HUES48 (cell line): ENCODE measurements around the gene FMO5.
A peak's percentile ranks its signal among the peaks of the same experiment; 100 is the strongest.
"Not testable (repeated sequence)": the region's sequence is repeated elsewhere in the genome, so short reads cannot be mapped to it uniquely, and the experiment has no call there.

ENCODE experiments used
- H3K27ac ChIP-seq: one replicate; pipeline ENCODE4 v1.7.0; 2013; ENCODE audit warnings: low read depth, low read length, inconsistent platforms
- H3K27me3 ChIP-seq: 2 replicates; pipeline ENCODE4 v1.6.1; 2013; ENCODE audit warnings: mild to moderate bottlenecking, low read length; ENCODE audit not compliant: control insufficient read depth, insufficient read depth
- H3K36me3 ChIP-seq: 2 replicates; pipeline ENCODE4 v1.6.1; 2013; ENCODE audit warnings: low read length; ENCODE audit not compliant: control insufficient read depth, insufficient read depth
- H3K4me1 ChIP-seq: 2 replicates; pipeline ENCODE4 v1.6.1; 2013; ENCODE audit warnings: mild to moderate bottlenecking, low read length; ENCODE audit not compliant: control insufficient read depth, insufficient read depth
- H3K4me3 ChIP-seq: 2 replicates; pipeline ENCODE4 v1.5.1; 2013; ENCODE audit warnings: mild to moderate bottlenecking, low read depth, low read length
- H3K9ac ChIP-seq: 2 replicates; pipeline ENCODE4 v1.6.1; 2013; ENCODE audit warnings: mild to moderate bottlenecking, low read depth, low read length, moderate library complexity
- H3K9me3 ChIP-seq: 2 replicates; pipeline ENCODE4 v1.6.1; 2013; ENCODE audit warnings: low read length; ENCODE audit not compliant: control insufficient read depth, insufficient read depth

Gene FMO5

DNA sequence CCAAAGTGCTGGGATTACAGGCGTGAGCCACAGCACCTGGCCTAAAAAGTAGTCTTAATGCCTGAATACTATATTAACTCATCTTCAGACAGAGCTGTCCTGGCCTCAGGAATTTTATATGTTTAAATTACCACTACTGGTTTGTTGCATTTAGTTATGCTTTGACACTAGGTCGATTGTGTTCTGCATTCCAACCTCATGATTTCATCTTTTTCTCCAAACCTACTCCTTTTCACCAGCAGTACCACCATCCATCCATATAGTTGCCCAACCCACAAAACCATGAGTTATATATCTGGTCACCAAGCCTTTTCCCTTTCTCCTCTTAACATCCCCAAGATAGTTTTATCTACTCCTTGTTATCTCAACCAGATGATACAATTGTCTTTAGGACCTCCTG lies 22.6 kb downstream of the FMO5 start:
- no peak overlapping the region for H3K9ac ChIP-seq

GRCh38 chr1:147201786-147202185 lies 23.4 kb downstream of the FMO5 start:
- no peak overlapping the region for H3K4me3 ChIP-seq
- no peaks in the 10 kb centered on the region for H3K27me3 ChIP-seq
- no peaks in the 10 kb centered on the region for H3K4me1 ChIP-seq
- no peak overlapping the region for H3K27ac ChIP-seq
- no peaks in the 10 kb centered on the region for H3K9me3 ChIP-seq
- no peaks in the 10 kb centered on the region for H3K36me3 ChIP-seq
- H3K9ac ChIP-seq, result no peak overlapping the region

More for the DNA sequence above, 22.6 kb downstream of the FMO5 start:
- H3K9me3 ChIP-seq, result no peaks in the 10 kb centered on the region
- H3K4me1 ChIP-seq, result no peaks in the 10 kb centered on the region
- H3K4me3 ChIP-seq, result no peak overlapping the region
- H3K27me3 ChIP-seq, result no peaks in the 10 kb centered on the region
- H3K27ac ChIP-seq, result no peak overlapping the region
- H3K36me3 ChIP-seq, result no peaks in the 10 kb centered on the region

DNA sequence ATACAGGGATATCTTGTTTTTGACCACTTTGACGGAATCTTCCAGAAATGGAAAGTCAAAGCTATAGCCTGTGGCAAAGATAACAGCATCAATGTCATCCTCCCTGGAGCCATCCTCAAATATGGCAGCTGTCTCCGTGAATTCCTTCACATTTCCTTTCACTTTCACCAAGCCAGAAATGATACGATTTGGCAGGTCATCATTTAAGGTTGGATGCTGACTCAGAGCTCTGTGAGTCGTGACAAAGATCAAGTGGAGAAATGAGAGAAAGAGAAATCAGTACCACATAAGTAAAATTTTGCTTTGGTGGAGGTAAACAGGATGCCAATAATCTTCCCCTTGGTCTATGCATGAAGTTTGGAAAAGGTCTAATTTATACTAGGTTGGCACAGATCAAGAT lies 23.9 kb downstream of the FMO5 start:
- no peaks in the 10 kb centered on the region for H3K36me3 ChIP-seq
- H3K27me3 ChIP-seq, result no peaks in the 10 kb centered on the region
- no peaks in the 10 kb centered on the region for H3K4me1 ChIP-seq
- no peak overlapping the region for H3K4me3 ChIP-seq
- no peaks in the 10 kb centered on the region for H3K9me3 ChIP-seq
- no peak overlapping the region for H3K9ac ChIP-seq
- no peak overlapping the region for H3K27ac ChIP-seq

DNA sequence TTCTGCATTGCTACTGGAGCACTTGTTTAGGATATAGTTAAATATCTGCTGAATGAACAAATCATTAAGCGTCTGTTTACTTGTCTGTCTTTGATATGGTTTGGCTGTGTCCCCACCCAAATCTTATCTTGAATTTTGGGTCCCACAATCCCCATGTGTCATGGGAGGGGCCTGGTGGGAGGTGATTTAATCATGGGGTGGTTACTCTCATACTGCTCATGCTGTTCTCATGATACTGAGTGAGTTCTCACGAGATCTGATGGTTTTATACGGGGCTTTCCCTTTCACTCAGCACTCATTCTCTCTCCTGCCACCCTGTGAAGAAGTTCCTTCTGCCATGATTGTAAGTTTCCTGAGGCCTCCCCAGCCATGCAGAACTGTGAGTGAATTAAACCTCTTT lies 27.8 kb downstream of the FMO5 start:
- not testable (repeated sequence) for H3K9me3 ChIP-seq, H3K4me1 ChIP-seq, H3K4me3 ChIP-seq, H3K27ac ChIP-seq, H3K36me3 ChIP-seq, H3K27me3 ChIP-seq, H3K9ac ChIP-seq

- Histone ChIP-seq H3K27ac (no peak overlapping the region), H3K9me3 (no peaks in the 10 kb centered on the region), H3K4me3 (no peak overlapping the region), H3K9ac (no peak overlapping the region), H3K27me3 (no peaks in the 10 kb centered on the region), H3K4me1 (peaks cover 16% of the 10 kb centered on the region), H3K36me3 (no peaks in the 10 kb centered on the region)
Observed at GRCh38 chr1:147189514-147189913, 35.6 kb downstream of the FMO5 start.

GRCh38 chr1:147185432-147185831 lies 39.7 kb downstream of the FMO5 start:
- H3K9ac ChIP-seq, result no peak overlapping the region
- H3K4me1 ChIP-seq, result peaks cover 18% of the 10 kb centered on the region
- no peak overlapping the region for H3K4me3 ChIP-seq
- H3K27me3 ChIP-seq, result no peaks in the 10 kb centered on the region
- H3K27ac ChIP-seq, result no peak overlapping the region
- no peaks in the 10 kb centered on the region for H3K9me3 ChIP-seq
- H3K36me3 ChIP-seq, result no peaks in the 10 kb centered on the region

DNA sequence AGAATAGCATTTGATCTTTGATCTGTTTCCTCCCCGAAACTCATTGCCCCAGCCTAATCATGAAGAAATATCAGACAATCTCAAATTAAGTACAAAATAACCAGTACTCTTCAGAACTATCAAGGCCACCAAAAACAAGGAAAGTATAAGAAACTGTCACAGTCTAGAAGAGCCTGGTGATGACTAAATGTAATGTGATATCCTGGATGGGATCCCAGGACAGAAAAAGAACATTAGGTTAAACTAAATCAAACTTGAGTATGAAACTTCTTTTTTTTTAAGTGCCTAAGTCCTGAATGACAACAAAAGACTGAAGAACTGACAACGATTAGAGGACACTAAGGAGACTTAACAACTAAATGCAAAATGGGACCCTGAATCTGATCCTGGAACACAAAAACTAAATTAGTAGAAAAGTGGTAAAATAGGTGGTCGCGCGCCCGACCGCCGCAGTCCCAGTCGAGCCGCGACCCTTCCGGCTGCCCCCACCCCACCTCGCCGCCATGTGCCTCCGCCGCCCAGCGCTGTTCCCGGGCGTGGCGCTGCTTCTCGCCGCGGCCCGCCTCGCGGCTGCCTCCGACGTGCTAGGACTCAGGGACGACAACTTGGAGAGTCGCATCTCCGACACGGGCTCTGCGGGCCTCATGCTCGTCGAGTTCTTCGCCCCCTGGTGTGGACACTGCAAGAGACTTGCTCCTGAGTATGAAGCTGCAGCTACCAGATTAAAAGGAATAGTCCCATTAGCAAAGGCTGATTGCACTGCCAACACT lies 47.3 kb downstream of the FMO5 start:
- Histone ChIP-seq H3K9me3 (no peaks in the 10 kb centered on the region), H3K4me1 (peaks cover 8% of the 10 kb centered on the region), H3K36me3 (no peaks in the 10 kb centered on the region), H3K27ac (no peak overlapping the region), H3K9ac (no peak overlapping the region), H3K4me3 (no peak overlapping the region), H3K27me3 (no peaks in the 10 kb centered on the region)

DNA sequence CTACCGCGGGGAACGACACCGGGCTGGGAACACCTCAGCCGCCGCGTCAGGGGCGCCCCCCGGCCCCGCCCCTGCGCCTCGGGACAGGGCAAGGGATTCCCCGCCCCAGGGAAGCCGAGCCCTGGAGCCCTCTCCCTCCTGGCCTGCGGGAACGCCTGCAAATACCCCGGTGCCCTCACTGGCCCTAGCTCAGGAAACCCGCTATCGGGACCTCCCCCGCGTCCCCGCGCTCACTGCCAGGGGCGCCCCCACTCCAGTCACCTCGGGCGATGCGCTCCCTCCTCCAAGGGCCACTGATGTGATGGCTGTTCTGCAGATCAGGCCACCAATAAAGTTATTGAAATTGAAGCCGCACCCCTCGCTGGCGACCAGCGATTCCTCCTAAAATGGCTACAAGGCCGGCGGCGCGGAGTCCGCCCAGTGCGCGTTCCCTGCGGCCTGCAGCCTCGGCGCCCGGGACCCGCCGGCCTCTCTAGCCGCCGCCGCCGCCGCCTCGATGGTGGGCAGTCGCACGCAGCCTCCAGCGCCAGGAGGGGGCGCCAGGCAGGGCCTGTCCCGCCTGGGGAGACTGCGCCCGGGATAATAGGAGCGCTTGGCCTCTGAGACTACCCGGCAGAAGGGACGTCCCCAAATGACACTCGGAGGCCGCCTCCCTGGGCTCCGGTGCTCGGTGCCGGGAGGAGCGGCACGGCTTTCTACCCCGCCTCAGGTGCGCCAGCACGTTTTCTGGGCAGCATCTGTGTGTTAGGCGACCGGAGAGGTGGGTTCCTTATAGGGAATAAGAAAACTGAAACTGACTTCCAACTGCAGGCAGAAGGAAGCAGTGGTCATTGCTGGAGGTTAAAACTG lies 52.7 kb downstream of the FMO5 start, which contains the start of gene PRKAB2:
PRKAB2 (minus strand) TSS at position 303 of the 849 bp plus-strand sequence. CDS start 326 bp downstream, outside the sequence.
- Histone ChIP-seq H3K9me3 (no peaks in the 10 kb centered on the region), H3K27ac (peak within 1 kb of the TSS; percentile 87), H3K36me3 (peaks cover 4% of the 10 kb centered on the region), H3K9ac (peak within 1 kb of the TSS; percentile 75), H3K4me3 (peak within 1 kb of the TSS; percentile 92), H3K27me3 (no peaks in the 10 kb centered on the region), H3K4me1 (peaks cover 34% of the 10 kb centered on the region)

- Histone ChIP-seq H3K4me3 (peak overlapping the region; percentile 92), H3K9ac (peak overlapping the region; percentile 60), H3K9me3 (no peaks in the 10 kb centered on the region), H3K27ac (peak overlapping the region; percentile 87), H3K4me1 (peaks cover 34% of the 10 kb centered on the region), H3K36me3 (peaks cover 12% of the 10 kb centered on the region), H3K27me3 (no peaks in the 10 kb centered on the region)
Observed at GRCh38 chr1:147171399-147172167, 53.6 kb downstream of the FMO5 start.

DNA sequence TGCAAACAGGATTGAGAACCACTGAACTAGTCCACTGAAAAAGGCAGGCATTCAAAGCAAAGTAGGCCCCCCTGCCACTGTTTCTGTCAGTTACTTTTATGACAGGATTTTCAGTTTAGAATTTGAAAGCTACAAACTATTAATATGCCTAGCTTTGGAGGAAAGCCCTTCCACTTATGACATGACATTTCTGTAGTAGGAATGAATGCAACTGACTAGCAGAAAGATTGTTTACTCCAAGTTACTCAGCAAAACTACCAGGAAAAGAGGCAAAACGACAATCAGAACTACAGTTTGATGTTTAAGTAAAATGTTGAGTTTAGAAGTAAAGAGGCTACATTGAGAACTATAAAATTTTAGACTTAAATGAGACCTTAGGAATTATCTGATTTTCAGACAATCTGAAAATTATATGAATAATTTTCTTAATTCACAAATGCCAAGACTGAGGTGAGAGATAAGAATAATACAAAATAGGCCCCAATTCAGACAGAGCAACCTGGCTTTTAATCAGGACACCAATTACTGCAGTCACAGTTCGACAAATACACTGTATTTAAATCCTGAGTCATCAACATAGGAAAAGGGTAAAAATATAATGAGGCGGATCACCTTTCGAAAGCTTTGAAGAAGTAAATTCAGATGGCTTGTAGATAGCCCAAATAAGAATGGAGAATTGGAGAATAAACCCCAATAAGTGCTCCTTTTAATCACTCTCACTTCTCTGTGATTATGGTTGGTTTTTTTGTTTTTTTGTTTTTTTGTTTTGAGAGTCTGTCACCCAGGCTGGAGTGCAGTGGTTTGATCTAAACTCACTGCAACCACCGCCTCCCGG lies 55.1 kb downstream of the FMO5 start:
- H3K27ac ChIP-seq, result no peak overlapping the region
- H3K4me3 ChIP-seq, result peak overlapping the region; percentile 92
- H3K27me3 ChIP-seq, result no peaks in the 10 kb centered on the region
- H3K36me3 ChIP-seq, result peaks cover 26% of the 10 kb centered on the region
- H3K9me3 ChIP-seq, result no peaks in the 10 kb centered on the region
- peaks cover 34% of the 10 kb centered on the region for H3K4me1 ChIP-seq
- peak overlapping the region; percentile 7; the same call in 1 of the 2 replicates for H3K9ac ChIP-seq
